GM19438 (cell line): ENCODE measurements around the gene SLC39A11.
"Not testable (repeated sequence)": the region's sequence is repeated elsewhere in the genome, so short reads cannot be mapped to it uniquely, and the experiment has no call there.

ENCODE experiments used
- ATAC-seq: cut with Tn5 transposase; IDR thresholded peaks from one replicate; pipeline ENCODE4 v1.9.1; 2021; ENCODE audit warnings: low read depth; ENCODE audit not compliant: unreplicated experiment

The SLC39A11 gene

GRCh38 chr17:73072219-73072962 is 20.1 kb downstream of the SLC39A11 start:
- no peak for ATAC-seq

GRCh38 chr17:73071066-73071999 is 21.2 kb downstream of the SLC39A11 start:
- no peak for ATAC-seq

- no peak for ATAC-seq
Observed at GRCh38 chr17:73069841-73070240, 22.6 kb downstream of the SLC39A11 start.

- no peak for ATAC-seq
Observed at GRCh38 chr17:73069164-73069770, 23.2 kb downstream of the SLC39A11 start.

GRCh38 chr17:73068322-73069153 is 23.9 kb downstream of the SLC39A11 start:
- no peak for ATAC-seq

GRCh38 chr17:73067699-73068098 is 24.8 kb downstream of the SLC39A11 start:
- ATAC-seq = not testable (repeated sequence)

GRCh38 chr17:73067075-73067474 is 25.4 kb downstream of the SLC39A11 start:
- ATAC-seq = no peak

GRCh38 chr17:73066148-73066884 is 26.2 kb downstream of the SLC39A11 start:
- no peak for ATAC-seq

GRCh38 chr17:73065376-73065775 is 27.1 kb downstream of the SLC39A11 start:
- no peak for ATAC-seq

- ATAC-seq = no peak
Observed at GRCh38 chr17:73064084-73064938, 28.2 kb downstream of the SLC39A11 start.

GRCh38 chr17:73062726-73063125 is 29.8 kb downstream of the SLC39A11 start:
- ATAC-seq = no peak

GRCh38 chr17:73061161-73061560 is 31.3 kb downstream of the SLC39A11 start:
- no peak for ATAC-seq

- no peak for ATAC-seq
Observed at GRCh38 chr17:73060721-73061120, 31.8 kb downstream of the SLC39A11 start.

- not testable (repeated sequence) for ATAC-seq
Observed at GRCh38 chr17:73059713-73060112, 32.8 kb downstream of the SLC39A11 start.

GRCh38 chr17:73058022-73058421 is 34.5 kb downstream of the SLC39A11 start:
- ATAC-seq = no peak

GRCh38 chr17:73057196-73057595 is 35.3 kb downstream of the SLC39A11 start:
- no peak for ATAC-seq

GRCh38 chr17:73052923-73053322 is 39.6 kb downstream of the SLC39A11 start:
- no peak for ATAC-seq

GRCh38 chr17:73050797-73051196 is 41.7 kb downstream of the SLC39A11 start:
- no peak for ATAC-seq

GRCh38 chr17:73048170-73048569 is 44.3 kb downstream of the SLC39A11 start:
- ATAC-seq = no peak
